HepG2 (cell line): ENCODE measurements around the gene EVL. TPM values are rescaled to one million over a fixed set of nuclear protein-coding genes. Genes with fewer than 3 reads are reported as not detected.

ENCODE experiments used
- BATF2 ChIP-seq: sonication (generic); formaldehyde crosslinking; IDR thresholded peaks from 2 replicates; pipeline ENCODE4 v1.8.0; 2022; ENCODE audit warnings: mild to moderate bottlenecking, missing genetic modification reagents, moderate library complexity
- CBX1 ChIP-seq: IDR thresholded peaks from one replicate; pipeline ENCODE4 v1.6.1; 2016; ENCODE audit warnings: antibody characterized with exemption, low read depth
- CBX5 ChIP-seq: sonication (generic); formaldehyde crosslinking; IDR thresholded peaks from 2 replicates; pipeline ENCODE4 v1.4.0; 2020; ENCODE audit warnings: missing genetic modification reagents, borderline replicate concordance
- CCAR2 ChIP-seq: fragments of 200-400 bp; formaldehyde crosslinking; optimal IDR thresholded peaks from 2 replicates; pipeline ENCODE3; 2018; ENCODE audit warnings: low read depth, mild to moderate bottlenecking, low read length, moderate library complexity
- CENPBD1 ChIP-seq: sonication (generic); formaldehyde crosslinking; IDR thresholded peaks from 2 replicates; pipeline ENCODE4 v1.8.0; 2022; ENCODE audit warnings: missing genetic modification reagents, low read depth, mild to moderate bottlenecking, borderline replicate concordance
- DR1 ChIP-seq: sonication (generic); formaldehyde crosslinking; IDR thresholded peaks from 2 replicates; pipeline ENCODE4 v1.8.0; 2021; ENCODE audit warnings: mild to moderate bottlenecking, missing genetic modification reagents, inconsistent platforms
- EZH2 ChIP-seq: conservative IDR thresholded peaks from 2 replicates; pipeline ENCODE4 v1.6.1; 2012; ENCODE audit warnings: mild to moderate bottlenecking, low read depth, low read length, moderate library complexity
- FIP1L1 ChIP-seq: fragments of 200-400 bp; formaldehyde crosslinking; IDR thresholded peaks from 2 replicates; pipeline ENCODE4 v1.6.1; 2018; ENCODE audit warnings: low read depth, mild to moderate bottlenecking, low read length, moderate library complexity, borderline replicate concordance; ENCODE audit not compliant: insufficient read depth
- IRF2 ChIP-seq: IDR thresholded peaks from 2 replicates; pipeline ENCODE4 v1.6.1; 2018; ENCODE audit warnings: missing genetic modification reagents, missing compliant biosample characterization
- NFRKB ChIP-seq: fragments of 450-650 bp; IDR thresholded peaks from 2 replicates; pipeline ENCODE4 v1.6.1; 2017
- NR2F2 ChIP-seq: IDR thresholded peaks from 2 replicates; pipeline ENCODE4 v1.6.1; 2012; ENCODE audit warnings: low read depth, inconsistent platforms, borderline replicate concordance
- PHF21A ChIP-seq: sonication (generic); formaldehyde crosslinking; IDR thresholded peaks from 2 replicates; pipeline ENCODE4 v1.5.0; 2020; ENCODE audit warnings: mild to moderate bottlenecking, missing genetic modification reagents
- SAP130 ChIP-seq: IDR thresholded peaks from 2 replicates; pipeline ENCODE4 v1.6.1; 2016; ENCODE audit warnings: low read depth
- SNRNP70 ChIP-seq: fragments of 200-400 bp; formaldehyde crosslinking; IDR thresholded peaks from 2 replicates; pipeline ENCODE4 v1.6.1; 2017; ENCODE audit warnings: mild to moderate bottlenecking, low read depth, low read length, moderate library complexity
- TBL1XR1 ChIP-seq: fragments of 150-350 bp; IDR thresholded peaks from 2 replicates; pipeline ENCODE4 v1.6.1; 2014; ENCODE audit warnings: borderline replicate concordance, low read length; ENCODE audit not compliant: partially characterized antibody
- TFDP2 ChIP-seq: sonication (generic); formaldehyde crosslinking; IDR thresholded peaks from 2 replicates; pipeline ENCODE4 v1.4.0; 2020; ENCODE audit warnings: missing genetic modification reagents
- TMF1 ChIP-seq: sonication (generic); formaldehyde crosslinking; IDR thresholded peaks from 2 replicates; pipeline ENCODE4 v1.8.1; 2022; ENCODE audit warnings: low read depth, missing genetic modification reagents
- YEATS4 ChIP-seq: sonication (generic); formaldehyde crosslinking; IDR thresholded peaks from 2 replicates; pipeline ENCODE4 v1.4.0; 2020; ENCODE audit warnings: missing genetic modification reagents, borderline replicate concordance
- ZBTB1 ChIP-seq: sonication (generic); formaldehyde crosslinking; IDR thresholded peaks from 2 replicates; pipeline ENCODE4 v1.4.0; 2020; ENCODE audit warnings: missing genetic modification reagents, borderline replicate concordance
- ZNF160 ChIP-seq: sonication (generic); formaldehyde crosslinking; IDR thresholded peaks from 2 replicates; pipeline ENCODE4 v1.8.0; 2022; ENCODE audit warnings: mild to moderate bottlenecking, inconsistent platforms, missing genetic modification reagents
- ZNF670 ChIP-seq: sonication (generic); formaldehyde crosslinking; IDR thresholded peaks from 2 replicates; pipeline ENCODE4 v1.8.0; 2022; ENCODE audit warnings: mild to moderate bottlenecking, missing genetic modification reagents, borderline replicate concordance
- ZNF879 ChIP-seq: sonication (generic); formaldehyde crosslinking; IDR thresholded peaks from 2 replicates; pipeline ENCODE4 v1.8.1; 2023; ENCODE audit warnings: missing genetic modification reagents
- polyA plus RNA-seq, 8 experiments: library from polyadenylated mRNA; depleted of rRNA in 3 of 8; stranded (reverse) in 7 of 8; unstranded in 1 of 8; fragments of >200 nt; fragmentation: Illumina TruSeq in 4 of 8; extraction: Trizol in 4 of 8; gene quantifications; 2 replicates each; pipeline versions ENCODE4 v1.2.1 to v1.2.3, GENCODE V29; 2011 to 2016; ENCODE audit warnings: low read depth in 4 of 8, missing spikeins in 1 of 8, mixed read lengths in 1 of 8; ENCODE audit not compliant: insufficient read depth in 1 of 8
- total RNA-seq, 5 experiments: library from RNA; depleted of rRNA; stranded (reverse); fragments of >200 nt; fragmentation: Illumina TruSeq; extraction: Trizol; gene quantifications; 2 replicates each; pipeline ENCODE4 v1.2.3, GENCODE V29; 2016; ENCODE audit warnings: low read depth in 1 of 5
- TF ChIP-seq, protein P1 (sequence below): IDR thresholded peaks from 2 replicates; pipeline ENCODE4 v1.6.1; 2016
- TF ChIP-seq, protein P2 (sequence below): sonication (generic); formaldehyde crosslinking; IDR thresholded peaks from 2 replicates; pipeline ENCODE4 v1.8.1; 2022; ENCODE audit warnings: low read depth, mild to moderate bottlenecking, missing genetic modification reagents

The EVL gene
- total and polyA plus RNA-seq, 2 of the 13 experiments (the other 11 are each of a cell fraction or from before 2014, with no cell fraction given) = 15.1 to 31.2 TPM

GRCh38 chr14:100192672-100193416 is 127.6 kb downstream of the EVL start (continued):
- TF ChIP-seq TBL1XR1 = no peak
- peak; percentile 90 for TF ChIP-seq ZNF670
- peak; percentile 96 for TF ChIP-seq TFDP2 (CRISPR knock-in tag)
- no peak for TF ChIP-seq EZH2
- TF ChIP-seq CENPBD1 (CRISPR knock-in tag) = no peak
- no peak for TF ChIP-seq NR2F2
- no peak for TF ChIP-seq BATF2 (CRISPR knock-in tag)
- peak; percentile 86 for TF ChIP-seq YEATS4 (CRISPR knock-in tag)
- peak; percentile 83; the same call in 1 of the 2 replicates for TF ChIP-seq IRF2 (CRISPR knock-in tag)
- TF ChIP-seq ZNF160 (CRISPR knock-in tag) = peak; percentile 50; the same call in 1 of the 2 replicates
- TF ChIP-seq CCAR2 = no peak
- TF ChIP-seq, protein P1, sequence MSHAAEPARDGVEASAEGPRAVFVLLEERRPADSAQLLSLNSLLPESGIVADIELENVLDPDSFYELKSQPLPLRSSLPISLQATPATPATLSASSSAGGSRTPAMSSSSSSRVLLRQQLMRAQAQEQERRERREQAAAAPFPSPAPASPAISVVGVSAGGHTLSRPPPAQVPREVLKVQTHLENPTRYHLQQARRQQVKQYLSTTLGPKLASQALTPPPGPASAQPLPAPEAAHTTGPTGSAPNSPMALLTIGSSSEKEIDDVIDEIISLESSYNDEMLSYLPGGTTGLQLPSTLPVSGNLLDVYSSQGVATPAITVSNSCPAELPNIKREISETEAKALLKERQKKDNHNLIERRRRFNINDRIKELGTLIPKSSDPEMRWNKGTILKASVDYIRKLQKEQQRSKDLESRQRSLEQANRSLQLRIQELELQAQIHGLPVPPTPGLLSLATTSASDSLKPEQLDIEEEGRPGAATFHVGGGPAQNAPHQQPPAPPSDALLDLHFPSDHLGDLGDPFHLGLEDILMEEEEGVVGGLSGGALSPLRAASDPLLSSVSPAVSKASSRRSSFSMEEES (CRISPR knock-in tag) = peak; percentile 56; the same call in 1 of the 2 replicates
- TF ChIP-seq CBX5 (CRISPR knock-in tag) = peak; percentile 78; the same call in 1 of the 2 replicates
- TF ChIP-seq CBX1 = peak; percentile 58
- peak; percentile 80 for TF ChIP-seq DR1 (CRISPR knock-in tag)
- TF ChIP-seq SNRNP70 = no peak
- TF ChIP-seq ZNF879 (CRISPR knock-in tag) = peak; percentile 20; the same call in 1 of the 2 replicates
- TF ChIP-seq FIP1L1 = no peak
- TF ChIP-seq TMF1 (CRISPR knock-in tag) = peak; percentile 74; the same call in 1 of the 2 replicates
- TF ChIP-seq, protein P2, sequence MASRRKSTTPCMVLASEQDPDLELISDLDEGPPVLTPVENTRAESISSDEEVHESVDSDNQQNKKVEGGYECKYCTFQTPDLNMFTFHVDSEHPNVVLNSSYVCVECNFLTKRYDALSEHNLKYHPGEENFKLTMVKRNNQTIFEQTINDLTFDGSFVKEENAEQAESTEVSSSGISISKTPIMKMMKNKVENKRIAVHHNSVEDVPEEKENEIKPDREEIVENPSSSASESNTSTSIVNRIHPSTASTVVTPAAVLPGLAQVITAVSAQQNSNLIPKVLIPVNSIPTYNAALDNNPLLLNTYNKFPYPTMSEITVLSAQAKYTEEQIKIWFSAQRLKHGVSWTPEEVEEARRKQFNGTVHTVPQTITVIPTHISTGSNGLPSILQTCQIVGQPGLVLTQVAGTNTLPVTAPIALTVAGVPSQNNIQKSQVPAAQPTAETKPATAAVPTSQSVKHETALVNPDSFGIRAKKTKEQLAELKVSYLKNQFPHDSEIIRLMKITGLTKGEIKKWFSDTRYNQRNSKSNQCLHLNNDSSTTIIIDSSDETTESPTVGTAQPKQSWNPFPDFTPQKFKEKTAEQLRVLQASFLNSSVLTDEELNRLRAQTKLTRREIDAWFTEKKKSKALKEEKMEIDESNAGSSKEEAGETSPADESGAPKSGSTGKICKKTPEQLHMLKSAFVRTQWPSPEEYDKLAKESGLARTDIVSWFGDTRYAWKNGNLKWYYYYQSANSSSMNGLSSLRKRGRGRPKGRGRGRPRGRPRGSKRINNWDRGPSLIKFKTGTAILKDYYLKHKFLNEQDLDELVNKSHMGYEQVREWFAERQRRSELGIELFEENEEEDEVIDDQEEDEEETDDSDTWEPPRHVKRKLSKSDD (CRISPR knock-in tag) = no peak; the same call in 1 of the 2 replicates
- TF ChIP-seq PHF21A (CRISPR knock-in tag) = peak; percentile 100
- TF ChIP-seq ZBTB1 (CRISPR knock-in tag) = no peak
- no peak for TF ChIP-seq NFRKB
- TF ChIP-seq SAP130 = peak; percentile 88
